AG04449 (cell line): ENCODE measurements around the gene MTAP.
A peak's percentile ranks its signal among the peaks of the same experiment; 100 is the strongest.

ENCODE experiments used
- CTCF ChIA-PET: fragments of 350-600 bp; formaldehyde crosslinking; extraction: SDS; loops from one replicate; lab custom pipeline; 2021; ENCODE audit warnings: antibody characterized with exemption; lab: Yijun Ruan, JAX
- POLR2A ChIA-PET: fragments of 400-600, 350-600 bp; formaldehyde crosslinking; extraction: SDS; loops from one replicate; lab custom pipeline; 2020; ENCODE audit warnings: antibody characterized with exemption, inconsistent platforms; lab: Yijun Ruan, JAX
- DNase-seq: peaks from one replicate; pipeline ENCODE4 v3.0.0-alpha.2; 2010; ENCODE audit warnings: low read depth, low spot score
- H3K4me3 ChIP-seq: 2 replicates; pipeline ENCODE4 v1.5.1; 2011; ENCODE audit warnings: low read depth, mild to moderate bottlenecking, control low read depth, low read length
- TF ChIP-seq, protein P1 (sequence below): IDR thresholded peaks from one replicate; pipeline ENCODE4 v1.5.1; 2011; ENCODE audit warnings: mild to moderate bottlenecking, moderate library complexity, low read length, control low read depth, inconsistent platforms; ENCODE audit not compliant: insufficient read depth; ENCODE audit errors: missing control alignments

The MTAP gene

DNA sequence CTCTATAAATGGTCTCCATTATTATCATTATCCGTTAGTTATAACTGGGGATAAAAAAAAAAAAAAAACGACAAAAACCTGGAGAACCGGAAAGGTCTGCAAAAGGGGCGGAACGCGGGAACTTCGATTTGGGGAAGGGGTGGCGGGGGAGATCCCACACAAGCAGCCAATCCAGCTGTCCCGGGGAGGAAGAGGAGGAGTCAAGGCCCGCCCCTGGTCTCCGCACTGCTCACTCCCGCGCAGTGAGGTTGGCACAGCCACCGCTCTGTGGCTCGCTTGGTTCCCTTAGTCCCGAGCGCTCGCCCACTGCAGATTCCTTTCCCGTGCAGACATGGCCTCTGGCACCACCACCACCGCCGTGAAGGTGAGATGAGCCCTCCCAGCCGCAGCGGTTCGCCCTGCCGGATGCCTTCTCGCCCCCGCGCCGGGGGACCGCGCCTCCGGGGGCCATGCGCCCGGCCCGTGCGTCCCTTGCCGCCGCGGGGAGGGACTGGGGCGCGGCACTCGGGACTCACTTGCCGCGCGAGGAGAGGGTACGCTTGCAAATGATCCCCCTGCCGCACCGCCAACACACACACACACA is at the start of gene MTAP:
MTAP (plus strand) TSS at position 219 of the 583 bp plus-strand sequence; CDS start at position 332, 113 bp downstream.
- TF ChIP-seq, protein P1, sequence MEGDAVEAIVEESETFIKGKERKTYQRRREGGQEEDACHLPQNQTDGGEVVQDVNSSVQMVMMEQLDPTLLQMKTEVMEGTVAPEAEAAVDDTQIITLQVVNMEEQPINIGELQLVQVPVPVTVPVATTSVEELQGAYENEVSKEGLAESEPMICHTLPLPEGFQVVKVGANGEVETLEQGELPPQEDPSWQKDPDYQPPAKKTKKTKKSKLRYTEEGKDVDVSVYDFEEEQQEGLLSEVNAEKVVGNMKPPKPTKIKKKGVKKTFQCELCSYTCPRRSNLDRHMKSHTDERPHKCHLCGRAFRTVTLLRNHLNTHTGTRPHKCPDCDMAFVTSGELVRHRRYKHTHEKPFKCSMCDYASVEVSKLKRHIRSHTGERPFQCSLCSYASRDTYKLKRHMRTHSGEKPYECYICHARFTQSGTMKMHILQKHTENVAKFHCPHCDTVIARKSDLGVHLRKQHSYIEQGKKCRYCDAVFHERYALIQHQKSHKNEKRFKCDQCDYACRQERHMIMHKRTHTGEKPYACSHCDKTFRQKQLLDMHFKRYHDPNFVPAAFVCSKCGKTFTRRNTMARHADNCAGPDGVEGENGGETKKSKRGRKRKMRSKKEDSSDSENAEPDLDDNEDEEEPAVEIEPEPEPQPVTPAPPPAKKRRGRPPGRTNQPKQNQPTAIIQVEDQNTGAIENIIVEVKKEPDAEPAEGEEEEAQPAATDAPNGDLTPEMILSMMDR, result no peak
- CTCF ChIA-PET, result interaction anchor here (1.2 to 6.8 kb wide), 4 partner anchors 10 to 477 kb away, joined by 4 to 34 read pairs (median 6); no protein-coding TSS in a partner anchor
- POLR2A ChIA-PET, result interaction anchor here (0.6 to 1.5 kb wide), 5 partner anchors 11 to 474 kb away, joined by 3 to 8 read pairs (median 3); partner anchors contain the start of gene CDKN2B
- peak within 1 kb of the TSS; percentile 78 for H3K4me3 ChIP-seq
- no peak for DNase-seq

DNA sequence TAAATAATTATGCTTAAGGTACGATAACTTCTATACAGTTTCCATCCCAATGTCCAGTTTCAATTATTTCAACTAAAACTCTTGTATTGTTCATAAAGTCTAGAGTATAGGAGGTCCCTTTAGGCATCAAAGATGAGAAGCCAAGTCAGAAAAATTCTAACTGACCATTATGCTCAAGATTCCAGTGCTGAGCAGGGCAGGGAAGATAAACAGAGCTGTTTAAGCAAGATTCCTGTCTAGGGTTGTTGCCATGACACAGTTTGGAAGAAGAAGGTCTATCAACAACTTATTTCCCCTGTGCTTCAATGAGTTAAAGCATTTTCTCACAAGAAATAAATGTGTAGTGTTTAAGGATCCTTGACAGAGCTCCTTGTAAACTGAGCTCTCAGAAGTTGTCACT is 48.9 kb upstream of the MTAP start:
- POLR2A ChIA-PET, result no interaction called here
- CTCF ChIA-PET, result interaction anchor here (1.0 kb wide), 1 partner anchor 9 kb away, joined by 3 read pairs; no protein-coding TSS in a partner anchor
- H3K4me3 ChIP-seq, result no peak overlapping the region
- TF ChIP-seq, protein P1, result no peak
- DNase-seq, result no peak

DNA sequence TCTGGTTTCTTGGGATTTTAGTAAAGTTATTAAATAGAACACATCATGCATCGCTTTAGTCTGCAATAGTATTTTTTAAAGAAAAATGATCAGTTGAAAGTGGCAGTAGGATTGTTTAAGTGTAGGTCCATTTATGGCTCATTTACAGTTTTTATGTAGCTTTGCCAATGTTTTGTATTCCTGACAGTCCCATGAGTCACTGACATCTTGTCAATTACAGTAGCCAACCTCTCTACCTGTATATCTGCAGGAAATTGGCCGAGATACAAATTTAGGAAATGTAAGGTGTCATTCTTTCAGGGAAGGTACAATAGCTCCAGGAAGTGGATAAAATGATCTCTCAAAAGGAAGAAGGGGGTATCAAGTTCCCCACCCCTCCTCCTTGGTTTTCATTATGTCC is 47.7 kb upstream of the MTAP start:
- ChIA-PET POLR2A (no interaction called here), CTCF (interaction anchor here (1.0 kb wide), 1 partner anchor 34 kb away, joined by 3 read pairs; no protein-coding TSS in a partner anchor)
- TF ChIP-seq, protein P1, result no peak
- H3K4me3 ChIP-seq, result no peak overlapping the region
- DNase-seq, result no peak

DNA sequence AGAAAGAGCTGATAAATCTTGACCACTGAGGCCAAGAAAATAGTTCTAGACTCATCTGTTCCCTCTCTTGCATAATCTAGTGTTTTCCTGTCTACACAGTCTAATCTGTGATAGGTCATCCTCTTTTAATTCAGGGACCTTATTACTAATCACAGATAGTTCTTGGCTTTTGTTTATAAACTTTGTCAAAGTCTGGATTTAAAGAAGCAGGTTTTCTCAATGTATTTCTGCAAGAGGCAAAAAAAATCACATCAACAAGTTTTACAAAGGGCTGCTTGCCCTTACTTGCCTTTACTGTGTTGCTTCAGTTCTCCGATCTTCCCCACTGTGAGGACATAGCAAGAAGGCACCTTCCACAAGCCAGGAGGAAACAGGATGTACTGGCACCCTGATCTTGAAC is 43.9 kb upstream of the MTAP start:
- POLR2A ChIA-PET, result no interaction called here
- DNase-seq, result no peak
- TF ChIP-seq, protein P1, result no peak
- CTCF ChIA-PET, result no interaction called here
- H3K4me3 ChIP-seq, result no peak overlapping the region

DNA sequence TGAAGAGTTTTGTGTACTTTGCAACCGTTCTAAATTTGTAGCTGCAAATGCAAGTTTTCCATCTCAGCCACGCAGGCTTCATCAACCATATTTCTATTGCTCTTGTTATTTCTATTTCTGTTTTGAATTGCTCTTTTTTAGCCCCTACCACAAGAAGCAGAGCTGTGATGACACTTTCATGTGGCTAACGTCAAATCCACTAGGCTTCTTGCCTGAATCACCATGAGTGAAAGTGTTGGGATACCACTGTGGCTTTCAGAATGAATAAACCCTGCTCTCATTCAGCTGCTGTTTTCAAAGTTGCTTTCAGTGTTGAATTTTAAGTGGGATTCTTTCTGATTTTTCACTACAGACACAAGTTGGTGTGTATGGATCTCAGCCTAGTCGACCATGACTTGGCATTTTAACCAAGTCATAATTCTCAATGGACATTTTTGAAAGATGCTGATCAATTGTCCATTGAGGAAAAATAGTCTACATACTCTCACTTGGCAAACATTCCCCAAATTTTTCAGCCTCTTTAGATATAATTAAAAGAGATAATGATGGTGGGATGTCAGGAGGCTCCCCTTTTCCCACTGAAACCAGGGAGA is 41.0 kb upstream of the MTAP start:
- CTCF ChIA-PET, result interaction anchor here (0.8 kb wide), 1 partner anchor 53 kb away, joined by 5 read pairs; no protein-coding TSS in a partner anchor
- no peak for DNase-seq
- TF ChIP-seq, protein P1, result no peak
- POLR2A ChIA-PET, result no interaction called here
- no peak overlapping the region for H3K4me3 ChIP-seq

DNA sequence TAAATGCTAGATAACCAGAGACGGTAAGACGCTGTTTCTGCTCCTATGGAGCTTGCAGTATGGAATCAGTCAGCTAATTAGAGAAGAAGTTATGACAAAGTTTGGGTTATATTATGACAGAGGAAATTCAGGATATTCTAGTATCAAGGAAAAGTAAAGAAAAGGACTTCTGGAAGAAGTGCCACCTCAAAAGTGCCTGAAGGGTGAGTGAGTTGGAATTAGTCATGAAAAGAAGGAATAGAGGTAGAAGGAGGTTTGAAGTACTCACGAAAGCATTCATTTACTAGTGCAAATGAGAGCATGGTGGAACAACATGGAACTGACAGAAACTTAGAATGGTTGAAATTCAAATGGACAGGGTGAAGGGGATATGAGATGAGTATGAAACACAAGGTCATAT is 40.4 kb upstream of the MTAP start:
- no peak overlapping the region for H3K4me3 ChIP-seq
- TF ChIP-seq, protein P1, result no peak
- CTCF ChIA-PET, result interaction anchor here (1.0 kb wide), 1 partner anchor 8 kb away, joined by 3 read pairs; no protein-coding TSS in a partner anchor
- POLR2A ChIA-PET, result no interaction called here
- DNase-seq, result no peak
